Epithelial cell of proximal tubule (primary cell): ENCODE results near the gene ABHD17C. TPM values are rescaled to one million over a fixed set of nuclear protein-coding genes. Genes with fewer than 3 reads are reported as not detected.

Source experiments
- DNase-seq: peaks from one replicate; pipeline ENCODE4 v3.0.0-alpha.2; 2011; ENCODE audit warnings: low read depth
- H3K4me3 ChIP-seq: 2 replicates; pipeline ENCODE4 v1.5.1; 2011; ENCODE audit warnings: low read depth, mild to moderate bottlenecking, low read length
- total RNA-seq: library from RNA; depleted of rRNA; stranded (reverse); fragments of >200 nt; gene quantifications from 2 replicates; pipeline ENCODE4 v1.2.3, GENCODE V29; 2015
- TF ChIP-seq, protein P1 (sequence below): conservative IDR thresholded peaks from 2 replicates; pipeline ENCODE4 v1.5.1; 2012; ENCODE audit warnings: low read depth, mild to moderate bottlenecking, low read length

ABHD17C gene
- total RNA-seq, 1 donor from 2014 or later, result 4.5 TPM

DNA sequence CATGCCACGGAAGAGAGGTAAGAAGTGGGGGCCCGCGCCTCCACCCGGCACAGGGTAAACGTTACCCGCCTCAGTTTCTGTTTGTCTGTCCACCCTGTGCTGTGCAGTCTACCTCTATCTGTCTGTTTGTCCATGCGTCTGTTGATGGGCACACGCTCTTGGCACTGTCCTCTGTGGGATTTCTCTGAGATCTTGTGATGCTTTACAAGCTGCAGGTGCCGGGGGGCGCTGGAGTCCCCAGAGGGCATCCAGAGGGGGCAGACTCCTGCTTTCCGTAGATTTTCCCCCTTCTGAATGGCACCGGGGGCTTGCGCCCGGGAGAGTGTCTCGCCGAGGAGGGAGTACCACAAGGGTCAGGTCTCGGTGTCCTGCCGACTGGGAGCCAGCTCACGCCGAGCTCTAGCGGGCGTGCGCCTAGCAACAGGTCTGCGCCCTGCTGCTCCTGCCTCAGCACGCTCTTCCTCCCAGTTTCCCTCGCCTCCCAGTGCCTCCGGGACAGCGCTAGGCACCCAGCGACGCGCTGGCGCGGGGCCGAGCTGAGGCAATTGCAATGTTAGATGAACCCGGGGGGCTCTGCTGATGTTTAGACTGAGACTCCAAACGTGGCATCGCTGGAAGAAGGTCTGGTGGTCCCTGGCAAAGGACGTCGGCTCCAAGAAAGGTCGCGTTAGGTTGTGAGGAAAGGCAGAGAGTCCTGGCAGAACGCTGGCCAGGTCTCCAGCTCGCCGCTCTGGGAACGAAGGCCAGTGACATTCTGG, 84.7 kb downstream of the ABHD17C start:
- peak overlapping the region; percentile 61 for H3K4me3 ChIP-seq
- no peak for DNase-seq
- TF ChIP-seq, protein P1, sequence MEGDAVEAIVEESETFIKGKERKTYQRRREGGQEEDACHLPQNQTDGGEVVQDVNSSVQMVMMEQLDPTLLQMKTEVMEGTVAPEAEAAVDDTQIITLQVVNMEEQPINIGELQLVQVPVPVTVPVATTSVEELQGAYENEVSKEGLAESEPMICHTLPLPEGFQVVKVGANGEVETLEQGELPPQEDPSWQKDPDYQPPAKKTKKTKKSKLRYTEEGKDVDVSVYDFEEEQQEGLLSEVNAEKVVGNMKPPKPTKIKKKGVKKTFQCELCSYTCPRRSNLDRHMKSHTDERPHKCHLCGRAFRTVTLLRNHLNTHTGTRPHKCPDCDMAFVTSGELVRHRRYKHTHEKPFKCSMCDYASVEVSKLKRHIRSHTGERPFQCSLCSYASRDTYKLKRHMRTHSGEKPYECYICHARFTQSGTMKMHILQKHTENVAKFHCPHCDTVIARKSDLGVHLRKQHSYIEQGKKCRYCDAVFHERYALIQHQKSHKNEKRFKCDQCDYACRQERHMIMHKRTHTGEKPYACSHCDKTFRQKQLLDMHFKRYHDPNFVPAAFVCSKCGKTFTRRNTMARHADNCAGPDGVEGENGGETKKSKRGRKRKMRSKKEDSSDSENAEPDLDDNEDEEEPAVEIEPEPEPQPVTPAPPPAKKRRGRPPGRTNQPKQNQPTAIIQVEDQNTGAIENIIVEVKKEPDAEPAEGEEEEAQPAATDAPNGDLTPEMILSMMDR, result no peak

DNA sequence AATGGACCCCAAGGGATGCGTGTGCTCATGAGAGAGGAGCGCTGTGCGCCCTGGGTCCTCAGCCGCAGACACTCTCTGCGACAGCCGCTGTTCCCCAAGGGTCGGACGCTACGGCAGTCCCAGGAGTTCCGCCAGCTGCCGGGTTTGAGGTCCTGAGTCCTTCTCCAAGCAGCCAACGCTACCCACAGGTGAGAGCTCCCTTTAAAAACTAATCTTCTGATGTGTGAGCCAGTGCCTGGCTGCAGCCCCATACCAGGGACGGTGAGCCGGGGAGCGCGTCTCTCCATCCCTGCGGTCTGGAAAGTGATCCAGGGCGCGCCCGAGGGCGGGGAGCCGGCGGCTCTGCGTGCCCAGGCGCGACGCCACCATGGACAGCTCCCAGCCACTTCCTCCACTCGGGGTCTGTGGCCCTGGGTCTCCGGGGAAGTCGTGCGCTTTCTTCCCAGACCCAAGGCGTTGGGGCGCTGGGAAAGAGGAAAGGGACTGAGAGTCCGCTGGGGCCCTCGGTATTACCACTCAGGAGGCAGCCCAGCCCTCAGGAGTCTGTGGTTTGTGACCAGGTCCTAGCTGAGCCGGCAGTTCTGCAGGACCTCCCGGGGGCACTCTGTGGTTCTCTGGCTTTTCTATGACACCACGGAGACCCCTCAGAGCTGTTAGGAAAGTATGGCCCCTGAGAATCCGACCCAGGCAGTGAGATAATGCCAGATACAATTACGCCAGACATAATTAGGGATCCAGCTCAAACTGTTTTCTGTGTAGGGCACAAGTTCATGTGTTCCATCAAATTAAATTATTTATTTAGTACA, 85.5 kb downstream of the ABHD17C start:
- DNase-seq, result no peak
- H3K4me3 ChIP-seq, result no peak overlapping the region

DNA sequence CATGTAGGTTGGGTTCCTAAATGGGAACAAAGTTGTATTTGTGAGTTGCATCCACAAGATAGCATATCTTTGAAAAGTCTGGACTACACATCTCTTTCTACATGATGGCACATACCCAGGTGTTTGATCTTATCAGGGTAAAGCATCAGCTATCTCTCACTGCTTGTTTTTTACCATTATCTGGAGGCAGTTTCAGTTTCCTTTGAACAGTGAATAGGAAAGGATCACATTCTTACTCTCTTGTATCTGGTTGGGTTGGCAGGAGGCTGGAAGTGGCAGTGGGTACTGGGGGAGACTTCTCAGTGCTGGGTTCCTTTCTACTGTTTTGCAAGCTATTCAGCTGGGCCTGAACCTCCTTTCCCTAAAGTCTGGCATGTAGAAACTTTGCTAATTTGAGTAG, 88.2 kb downstream of the ABHD17C start:
- no peak for DNase-seq
- no peak overlapping the region for H3K4me3 ChIP-seq

More for the DNA sequence above, 85.5 kb downstream of the ABHD17C start:
- TF ChIP-seq, protein P1, result no peak

DNA sequence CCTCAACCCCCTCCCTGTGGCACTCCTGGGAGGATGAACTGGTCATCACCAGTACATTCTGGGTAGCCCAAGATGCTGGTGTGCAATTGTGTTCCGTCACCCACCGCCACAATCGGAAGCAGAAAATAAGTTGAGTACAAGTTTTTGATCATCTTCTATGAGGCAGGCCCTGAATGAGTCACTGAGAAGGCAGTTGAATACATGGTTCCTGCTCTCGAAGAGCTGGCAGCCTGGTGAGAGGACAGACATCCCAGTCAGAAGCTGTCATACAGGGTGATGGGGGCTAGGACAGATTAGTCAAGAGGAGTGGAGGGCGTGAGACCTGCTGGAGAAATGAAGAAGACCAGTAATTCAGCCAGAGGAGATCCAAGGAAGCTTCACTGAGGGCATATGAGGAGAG, 90.2 kb downstream of the ABHD17C start:
- H3K4me3 ChIP-seq, result no peak overlapping the region
- DNase-seq, result no peak
- TF ChIP-seq, protein P1, result no peak

More for the DNA sequence above, 88.2 kb downstream of the ABHD17C start:
- TF ChIP-seq, protein P1, result no peak

DNA sequence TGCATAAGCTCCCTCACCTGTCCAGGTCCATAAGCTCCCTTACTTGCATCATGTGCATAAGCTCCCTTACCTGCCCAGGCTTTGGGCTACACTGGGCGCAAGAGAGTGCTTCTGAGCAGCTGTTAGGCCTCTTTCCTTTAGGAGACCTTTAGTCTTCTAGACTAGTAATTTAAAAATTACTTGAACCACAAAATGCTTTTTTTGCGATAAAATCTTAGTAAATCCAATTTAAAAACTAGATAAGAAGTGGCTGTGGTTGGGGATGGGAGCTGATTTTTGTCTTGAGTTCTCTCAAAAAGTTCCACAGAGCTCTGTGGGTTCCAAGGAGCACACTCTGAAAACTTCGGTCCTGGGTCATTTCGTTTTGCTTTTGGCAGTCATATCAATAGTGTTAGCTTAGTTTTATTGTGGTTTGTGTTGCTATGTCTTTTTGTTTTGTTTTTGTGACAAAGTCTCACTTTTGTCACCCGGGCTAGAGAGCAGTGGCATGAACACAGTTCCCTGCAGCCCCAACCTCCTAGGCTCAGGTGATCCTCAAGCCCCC, 90.8 kb downstream of the ABHD17C start:
- no peak for DNase-seq
- TF ChIP-seq, protein P1, result no peak

DNA sequence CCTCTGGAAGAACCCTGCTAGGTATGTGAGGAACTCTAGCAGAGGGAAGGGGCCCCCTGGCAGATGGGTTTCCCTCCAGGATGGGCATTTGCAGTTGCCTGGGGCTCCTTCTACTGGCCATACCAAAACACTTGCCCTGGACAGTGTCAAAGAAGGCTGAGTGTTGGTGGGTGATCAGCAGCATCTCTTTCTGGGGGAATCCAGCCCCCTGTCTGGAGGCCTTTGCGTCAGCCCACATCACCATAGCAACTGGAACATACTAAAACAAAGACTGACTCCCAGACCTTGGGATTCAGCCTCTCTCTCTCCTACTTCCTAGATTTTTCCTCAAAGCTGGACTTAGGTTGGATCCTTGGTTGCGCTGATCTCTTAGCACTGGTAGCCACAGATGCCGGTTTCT, 92.2 kb downstream of the ABHD17C start:
- H3K4me3 ChIP-seq, result no peak overlapping the region
- no peak for DNase-seq
- TF ChIP-seq, protein P1, result no peak

More for the DNA sequence above, 90.8 kb downstream of the ABHD17C start:
- H3K4me3 ChIP-seq, result no peak overlapping the region
